Muscle of back (tissue), 11 donors: ENCODE measurements around the gene TMEM222. TPM values are rescaled to one million over a fixed set of nuclear protein-coding genes. Genes with fewer than 3 reads are reported as not detected.
"Not testable (repeated sequence)": the region's sequence is repeated elsewhere in the genome, so short reads cannot be mapped to it uniquely, and the experiment has no call there.

Experiments
- DNase-seq, 3 donors: peaks; one replicate each; pipeline versions ENCODE4 v3.0.0 to v3.0.0-alpha.2; 2013
- polyA plus RNA-seq, 10 donors: library from polyadenylated mRNA; unstranded; fragments of 120-200 nt; gene quantifications; one replicate each; pipeline ENCODE4 v1.2.1, GENCODE V29; 2013; ENCODE audit not compliant: insufficient read length in 10 of 10

TMEM222 gene
- polyA plus RNA-seq, 10 donors = 18.6 to 26.9 (median 23.6) TPM

DNA sequence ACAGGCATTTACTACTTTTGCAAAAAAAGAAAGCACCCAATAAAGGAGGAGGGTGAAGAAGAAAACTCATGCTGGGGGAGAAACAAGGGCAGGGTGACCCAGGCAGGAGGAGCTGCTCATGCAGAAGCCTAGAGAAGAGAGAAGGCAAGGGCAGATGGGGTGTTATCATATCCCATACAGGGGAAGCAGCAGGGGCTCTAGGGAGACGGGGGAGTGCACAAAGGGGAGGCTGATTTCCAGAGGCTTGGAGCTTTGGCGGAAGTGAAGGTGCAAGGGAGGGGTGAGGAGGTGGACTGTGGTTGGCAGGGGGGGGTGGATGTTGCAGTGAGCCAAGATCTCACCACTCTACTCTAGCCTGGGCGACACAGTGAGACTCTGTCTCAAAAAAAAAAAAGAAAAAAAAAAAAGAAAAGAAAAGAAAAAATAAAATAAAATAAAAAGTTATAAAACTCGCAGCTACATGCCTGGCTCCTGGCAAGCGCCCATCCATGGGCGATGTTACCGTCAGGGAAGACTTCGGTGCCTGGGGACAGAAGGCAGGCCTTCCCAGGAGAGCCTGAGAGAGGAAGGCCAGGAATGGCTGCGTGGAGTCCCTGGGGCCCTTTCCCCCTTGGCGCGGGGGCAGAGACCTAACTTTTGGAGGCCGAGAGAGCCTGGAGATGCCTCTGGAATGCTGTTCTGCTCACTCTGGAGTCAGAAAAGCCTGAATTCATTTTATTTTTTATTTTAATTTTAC, 56.0 kb downstream of the TMEM222 start:
- no peak for DNase-seq

GRCh38 chr1:27379564-27380122, 57.7 kb downstream of the TMEM222 start:
- no peak for DNase-seq

- DNase-seq = no peak
Measured at GRCh38 chr1:27380224-27380623, 58.3 kb downstream of the TMEM222 start.

DNA sequence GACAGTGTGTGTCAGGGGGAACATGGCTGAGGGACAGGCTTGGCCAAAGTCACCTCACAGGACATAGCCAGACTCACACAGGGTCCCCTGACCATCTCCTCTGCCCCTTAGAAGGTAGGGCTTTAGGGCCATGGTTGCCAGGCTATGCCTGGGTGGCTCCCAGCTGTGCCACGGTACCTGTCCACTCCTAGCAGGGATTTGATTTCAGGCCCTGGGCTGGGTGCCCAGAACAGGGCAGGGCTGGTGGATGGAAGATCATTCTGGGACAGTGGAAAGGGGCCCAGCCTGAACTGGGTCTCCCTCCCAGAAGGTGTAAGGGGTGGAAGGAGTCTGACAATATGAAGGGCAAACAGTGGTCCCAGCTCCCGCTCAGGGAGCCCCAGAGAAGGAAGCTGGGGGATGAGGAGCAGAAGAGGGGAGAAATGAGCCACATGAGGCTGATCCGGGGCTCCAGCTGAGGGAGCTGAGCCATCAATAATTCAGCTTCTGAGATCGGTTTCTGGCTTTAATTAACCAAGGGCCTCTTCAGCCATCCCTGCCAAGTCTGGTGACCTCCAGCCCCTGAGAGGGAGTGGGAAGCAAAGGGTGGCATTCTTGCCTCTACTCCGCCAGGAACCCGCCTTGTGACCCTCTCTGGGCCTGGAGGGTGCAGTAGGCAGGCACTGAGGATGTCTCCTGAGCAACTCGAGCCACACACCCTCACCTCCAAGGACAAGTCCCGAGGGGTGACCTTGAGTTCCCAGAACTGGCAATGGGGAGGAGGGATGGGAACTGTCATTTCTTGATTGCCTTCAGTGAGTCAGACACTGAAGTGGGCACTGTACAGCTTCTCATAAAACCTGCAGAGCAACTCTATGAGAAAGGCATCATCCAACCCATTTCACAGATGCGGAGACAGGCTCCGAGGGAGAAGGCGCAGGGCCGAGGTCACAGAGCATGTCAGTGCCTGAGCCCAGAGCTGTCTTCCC, 59.1 kb downstream of the TMEM222 start:
- DNase-seq = no peak

- DNase-seq = no peak
Measured at GRCh38 chr1:27381969-27382762, 60.2 kb downstream of the TMEM222 start.

- no peak for DNase-seq
Measured at GRCh38 chr1:27383039-27383605, 61.2 kb downstream of the TMEM222 start, which contains the start of gene CD164L2. Gene CD164L2 (minus strand): TSS chr1:27383333. CDS start chr1:27383239, 94 bp downstream.

DNA sequence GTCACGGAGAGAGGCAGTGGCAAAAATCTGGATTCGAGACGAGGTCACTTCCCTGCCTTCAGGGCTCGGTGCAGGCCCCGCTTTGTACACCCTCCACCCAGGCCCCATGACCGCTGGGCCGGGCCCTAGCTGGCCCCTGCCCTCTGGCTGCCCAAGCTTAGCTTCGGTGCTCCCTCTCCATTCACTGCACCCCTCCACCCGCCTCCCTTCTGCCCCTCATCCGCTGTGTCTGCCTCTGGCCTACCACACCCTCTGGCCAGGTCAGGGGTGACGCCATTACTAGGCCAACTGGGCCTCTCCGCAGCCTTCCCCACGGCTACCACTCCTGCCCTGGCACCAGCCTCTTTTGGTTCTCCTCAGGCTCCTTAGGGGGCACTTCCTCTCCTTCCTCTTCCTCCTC, 61.7 kb downstream of the TMEM222 start:
- DNase-seq = no peak

- DNase-seq = not testable (repeated sequence)
Measured at GRCh38 chr1:27384797-27385196, 62.8 kb downstream of the TMEM222 start.

Other genes starting within 250 kb of the TMEM222 start
- 10 to 100 TPM in 9 of 10 donors, 1 to 10 TPM in 1; 10.0 to 19.9 (median 15.3) TPM for gene SLC9A1, start 167.0 kb upstream of the TMEM222 start, polyA plus RNA-seq
- gene WDTC1, start 87.5 kb upstream of the TMEM222 start, polyA plus RNA-seq = 10 to 100 TPM; 24.2 to 29.8 (median 26.9) TPM
- 1 to 10 TPM in 7 of 10 donors, under 1 TPM in 3; 0.43 to 5.7 (median 1.2) TPM for gene SYTL1, start 19.9 kb downstream of the TMEM222 start, polyA plus RNA-seq
- gene MAP3K6, start 44.8 kb downstream of the TMEM222 start, polyA plus RNA-seq = 10 to 100 TPM in 7 of 10 donors, 1 to 10 TPM in 3; 8.7 to 14.8 (median 11.0) TPM
- gene FCN3, start 52.7 kb downstream of the TMEM222 start, polyA plus RNA-seq = under 1 TPM in 9 of 10 donors, not detected in 1; 0.25 to 0.99 (median 0.45) TPM
- gene CD164L2, start 61.2 kb downstream of the TMEM222 start, polyA plus RNA-seq = under 1 TPM in 1 of 10 donors, not detected in 9; 0.11 TPM
- gene GPR3, start 70.5 kb downstream of the TMEM222 start, polyA plus RNA-seq = 1 to 10 TPM in 2 of 10 donors, under 1 TPM in 8; 0.42 to 1.2 (median 0.96) TPM
- gene WASF2, start 168.0 kb downstream of the TMEM222 start, polyA plus RNA-seq = 10 to 100 TPM; 66.0 to 92.2 (median 84.3) TPM